Activated T-helper 1 cell treated with Interleukin-2 at 50 U/mL for 16 hours (primary cell): ENCODE measurements around the gene NDUFA3.
"Not testable (repeated sequence)": the region's sequence is repeated elsewhere in the genome, so short reads cannot be mapped to it uniquely, and the experiment has no call there.

ENCODE experiments used
- DNase-seq: peaks from one replicate; pipeline ENCODE4 v3.0.0-alpha.2; 2020; ENCODE audit warnings: low read depth

NDUFA3 gene

DNA sequence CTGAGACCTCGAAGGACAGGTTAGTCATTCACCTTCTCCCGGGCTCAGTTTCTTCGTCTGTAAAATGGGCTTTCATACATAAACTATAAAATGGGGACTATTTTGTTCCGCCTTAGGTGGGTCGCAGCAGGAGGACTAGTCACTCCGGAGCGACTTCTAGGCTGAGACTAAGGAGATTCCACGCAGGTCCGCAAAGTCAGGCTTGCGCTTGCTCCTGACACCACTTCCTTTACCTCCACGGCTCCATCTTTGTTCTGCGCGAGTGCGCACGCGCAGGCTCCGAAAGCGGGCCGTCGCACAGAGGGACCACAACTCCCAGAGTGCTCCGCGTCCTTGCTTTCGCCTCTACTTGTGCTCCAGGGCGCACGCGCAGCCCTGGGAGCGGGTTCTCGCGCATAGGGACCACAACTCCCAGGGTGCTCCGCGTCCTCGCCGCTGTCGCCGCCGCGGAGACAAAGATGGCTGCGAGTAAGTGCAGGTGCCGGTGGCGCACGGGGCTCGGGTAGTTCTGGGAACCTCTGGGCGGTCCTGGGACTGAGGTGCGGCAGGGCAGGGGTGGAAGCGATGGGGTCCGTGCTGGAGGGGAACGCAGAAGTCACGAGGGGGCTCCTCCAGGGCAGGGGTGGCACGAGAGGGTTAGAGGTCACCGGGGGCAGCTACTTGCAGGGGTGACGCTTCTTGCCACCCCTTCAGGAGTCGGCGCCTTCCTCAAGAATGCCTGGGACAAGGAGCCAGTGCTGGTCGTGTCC lies at the start of gene NDUFA3:
Gene NDUFA3, plus strand, starts transcription at position 435 of the 749 bp plus-strand sequence. Its CDS starts 24 bp downstream, at position 459.
- peak; percentile 98 for DNase-seq

DNA sequence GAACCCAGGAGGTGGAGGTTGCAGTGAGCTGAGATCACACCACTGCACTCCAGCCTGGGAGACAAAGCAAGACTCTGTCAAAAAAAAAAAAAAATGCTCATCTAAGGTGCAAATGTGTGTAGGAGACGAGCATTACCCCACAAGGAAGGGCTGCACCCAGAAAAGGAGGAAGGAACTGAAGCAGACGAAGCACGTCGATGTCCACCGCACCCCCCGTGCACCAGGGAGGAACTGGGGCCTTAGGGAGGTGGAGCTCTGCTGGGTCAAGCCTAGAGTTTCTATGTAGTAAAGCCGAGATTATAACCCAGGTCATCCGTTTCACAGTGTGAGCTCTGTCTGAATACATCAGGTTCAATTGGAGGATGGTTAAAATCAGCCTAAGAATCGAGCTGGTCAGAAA lies 40.0 kb upstream of the NDUFA3 start:
- no peak for DNase-seq

DNA sequence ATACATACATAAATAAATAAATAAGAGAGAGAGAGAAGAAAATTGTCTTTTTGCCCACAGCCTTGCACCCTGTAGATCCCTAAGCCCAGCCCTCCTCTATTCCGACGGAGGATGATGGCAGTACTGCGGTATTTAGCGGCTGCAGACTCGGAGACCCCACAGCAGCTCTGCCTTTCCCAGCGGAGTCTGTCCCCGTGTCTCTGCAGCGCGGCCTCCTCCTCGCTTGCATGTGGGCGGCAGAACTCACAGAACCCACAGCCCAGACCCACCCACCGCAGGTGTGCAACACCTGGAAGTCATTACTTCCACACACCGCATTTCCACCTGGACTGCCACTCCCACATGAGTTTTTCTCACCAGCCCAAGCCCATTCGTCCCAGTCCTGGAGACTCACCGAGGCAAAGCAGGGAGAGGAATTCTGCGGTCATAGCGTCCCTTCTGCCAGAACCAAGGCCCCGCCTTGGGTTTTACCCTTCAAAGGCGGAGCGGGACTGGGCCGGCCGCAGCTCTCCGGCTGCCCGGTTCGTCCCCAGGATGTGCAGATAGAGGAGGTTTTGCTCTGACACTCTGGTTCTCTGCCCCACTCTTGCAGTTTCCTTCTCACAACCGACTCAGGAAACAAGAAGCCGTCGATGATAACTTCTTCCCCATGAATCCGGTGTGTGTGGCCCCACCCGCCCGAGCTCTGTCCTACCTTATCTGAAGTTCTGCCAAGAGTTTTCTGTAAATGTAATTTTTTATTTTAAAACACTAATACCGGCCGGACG lies 39.1 kb upstream of the NDUFA3 start, which contains the start of gene VSTM1:
Gene VSTM1, minus strand, starts transcription at position 548 of the 767 bp plus-strand sequence. Its CDS starts 120 bp downstream, at position 428.
- no peak for DNase-seq

DNA sequence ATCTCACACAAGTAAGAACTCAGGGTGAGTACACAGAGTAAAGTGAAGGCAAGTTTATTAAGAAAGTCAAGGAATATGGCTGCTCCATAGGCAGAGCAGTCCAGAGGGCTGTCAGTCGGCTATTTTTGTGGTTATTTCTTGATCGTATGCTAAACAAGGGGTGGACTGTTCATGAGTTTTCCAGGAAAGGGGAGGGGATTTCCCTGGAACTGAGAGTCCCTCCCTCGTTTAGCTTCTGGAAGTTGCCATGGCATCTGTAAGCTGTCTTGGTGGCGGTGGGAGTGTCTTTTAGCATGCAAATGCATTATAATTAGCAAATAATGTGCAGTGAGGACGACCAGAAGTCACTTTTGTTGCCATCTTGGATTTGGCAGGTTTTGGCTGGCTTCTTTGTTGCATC lies 33.2 kb upstream of the NDUFA3 start:
- DNase-seq: no peak

DNA sequence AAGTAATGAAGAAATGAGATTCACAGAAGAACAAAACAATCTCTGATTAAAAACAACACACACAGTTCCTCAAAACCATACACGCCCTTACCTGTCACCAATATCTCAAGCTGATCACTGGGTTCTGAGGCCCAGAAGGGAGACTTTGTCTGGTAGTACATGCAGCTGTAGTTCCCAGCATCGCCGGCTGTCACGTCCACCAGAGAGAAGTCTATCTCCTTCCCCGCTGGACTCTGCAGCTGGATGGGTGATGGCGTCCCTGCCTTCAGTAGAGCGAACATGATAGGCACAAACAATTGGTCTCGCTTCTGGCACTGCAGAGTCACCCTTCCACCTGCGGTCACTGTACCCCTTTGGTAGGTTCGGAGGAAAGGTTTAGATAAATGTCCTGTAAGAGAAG lies 28.8 kb upstream of the NDUFA3 start:
- no peak for DNase-seq

DNA sequence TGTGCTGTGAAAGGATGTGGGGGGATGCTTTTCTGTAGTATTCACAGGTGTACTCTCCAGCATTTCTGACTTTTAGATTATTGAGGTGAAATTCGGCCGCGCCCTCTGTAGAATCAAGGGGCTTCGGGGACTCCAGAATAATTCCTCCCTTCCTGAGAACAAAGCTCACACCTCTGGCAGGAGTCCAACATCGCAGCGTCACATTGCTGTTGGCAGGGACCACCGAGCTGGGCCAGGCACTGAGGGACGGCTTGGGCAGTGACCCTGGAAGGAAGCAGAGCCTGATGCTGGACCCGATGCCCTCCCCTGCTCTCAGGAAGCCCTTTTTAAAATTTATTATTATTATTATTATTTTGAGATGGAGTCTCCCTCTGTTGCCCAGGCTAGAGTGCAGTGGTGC lies 27.8 kb upstream of the NDUFA3 start:
- DNase-seq: no peak

DNA sequence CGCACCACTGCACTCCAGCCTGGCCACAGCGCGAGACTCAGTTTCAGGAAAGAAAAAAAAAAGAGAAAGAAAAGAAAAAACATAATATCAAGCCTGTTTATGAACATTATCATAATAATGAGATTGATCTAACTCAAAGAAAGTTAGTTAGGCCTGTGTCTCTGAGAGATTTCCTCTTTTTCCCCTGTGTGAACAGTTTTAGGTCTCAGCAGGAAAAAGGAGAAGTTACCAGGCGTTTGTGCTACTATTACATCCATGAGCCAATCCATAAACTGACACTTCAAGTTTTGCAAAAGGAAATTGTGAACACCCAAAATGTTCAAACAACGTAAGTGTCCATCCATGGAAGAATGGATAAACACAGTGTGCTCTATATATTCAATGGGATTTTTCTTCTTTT lies 25.3 kb upstream of the NDUFA3 start:
- DNase-seq: no peak

DNA sequence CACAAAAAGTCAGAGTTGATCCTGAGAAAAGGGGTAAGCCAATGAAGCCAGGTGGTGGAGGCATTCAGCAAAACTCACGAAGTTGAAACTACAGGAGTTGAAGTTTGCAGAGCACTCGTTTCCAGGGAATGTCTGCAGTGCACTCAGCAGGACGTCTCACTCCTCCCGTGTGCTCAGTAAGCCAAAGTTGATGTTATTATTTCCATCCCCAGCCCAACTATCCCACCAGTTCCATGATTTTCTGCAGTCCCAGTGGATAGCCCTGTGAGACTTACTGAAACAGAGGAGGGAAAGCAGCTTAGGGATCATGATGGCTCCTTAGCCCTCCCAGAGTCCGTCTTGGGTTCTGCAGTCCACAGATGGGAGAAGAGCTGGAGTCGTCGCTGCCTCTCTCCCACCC lies 21.6 kb upstream of the NDUFA3 start, which contains the start of gene TARM1:
Gene TARM1, minus strand, starts transcription at position 334 of the 400 bp plus-strand sequence. Its CDS starts 25 bp downstream, at position 309.
- no peak for DNase-seq

DNA sequence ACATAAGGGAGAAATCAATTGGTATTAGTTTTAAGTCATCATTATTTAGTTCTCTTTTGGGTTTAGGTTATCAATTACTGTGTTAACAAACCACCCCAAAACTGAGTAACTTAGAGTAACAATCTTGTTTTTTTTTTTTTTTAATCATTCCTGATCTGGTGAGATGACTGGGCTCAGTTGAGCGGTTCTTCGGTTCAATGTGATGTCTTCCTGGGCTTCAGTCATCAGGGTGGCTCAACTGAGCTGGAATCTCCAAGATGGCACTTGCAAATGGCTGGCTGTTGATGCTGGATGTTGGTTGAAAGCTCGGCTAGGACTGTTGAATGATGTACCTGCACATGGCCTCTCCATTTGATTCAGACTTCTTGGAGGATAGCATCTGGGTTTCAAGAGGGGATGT lies 18.2 kb upstream of the NDUFA3 start:
- no peak for DNase-seq

DNA sequence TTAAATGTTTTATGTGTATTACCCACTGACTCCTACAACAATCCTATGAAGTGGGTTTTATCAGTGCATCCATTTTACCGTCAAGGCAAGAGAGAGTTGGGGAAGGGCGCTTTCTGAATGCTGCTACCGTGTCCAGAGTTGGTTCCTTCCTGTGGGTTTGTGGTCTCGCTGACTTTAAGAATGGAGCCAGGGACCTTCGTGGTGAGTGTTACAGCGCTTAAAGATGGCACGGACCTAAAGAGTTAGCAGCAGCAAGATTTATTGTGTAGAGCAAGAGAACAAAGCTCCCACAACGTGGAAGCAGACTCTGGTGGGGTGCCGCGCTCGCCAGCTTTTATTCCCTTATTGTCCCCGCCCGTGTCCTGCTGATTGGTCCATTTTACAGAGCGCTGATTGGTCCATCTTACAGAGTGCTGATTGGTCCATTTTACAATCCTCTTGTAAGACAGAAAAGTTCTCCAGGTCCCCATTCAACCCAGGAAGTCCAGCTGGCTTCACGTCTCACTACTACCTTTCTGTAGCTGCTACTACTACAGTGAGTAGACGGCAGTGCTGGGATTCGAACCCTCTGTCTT lies 8.1 kb upstream of the NDUFA3 start:
- no peak for DNase-seq

DNA sequence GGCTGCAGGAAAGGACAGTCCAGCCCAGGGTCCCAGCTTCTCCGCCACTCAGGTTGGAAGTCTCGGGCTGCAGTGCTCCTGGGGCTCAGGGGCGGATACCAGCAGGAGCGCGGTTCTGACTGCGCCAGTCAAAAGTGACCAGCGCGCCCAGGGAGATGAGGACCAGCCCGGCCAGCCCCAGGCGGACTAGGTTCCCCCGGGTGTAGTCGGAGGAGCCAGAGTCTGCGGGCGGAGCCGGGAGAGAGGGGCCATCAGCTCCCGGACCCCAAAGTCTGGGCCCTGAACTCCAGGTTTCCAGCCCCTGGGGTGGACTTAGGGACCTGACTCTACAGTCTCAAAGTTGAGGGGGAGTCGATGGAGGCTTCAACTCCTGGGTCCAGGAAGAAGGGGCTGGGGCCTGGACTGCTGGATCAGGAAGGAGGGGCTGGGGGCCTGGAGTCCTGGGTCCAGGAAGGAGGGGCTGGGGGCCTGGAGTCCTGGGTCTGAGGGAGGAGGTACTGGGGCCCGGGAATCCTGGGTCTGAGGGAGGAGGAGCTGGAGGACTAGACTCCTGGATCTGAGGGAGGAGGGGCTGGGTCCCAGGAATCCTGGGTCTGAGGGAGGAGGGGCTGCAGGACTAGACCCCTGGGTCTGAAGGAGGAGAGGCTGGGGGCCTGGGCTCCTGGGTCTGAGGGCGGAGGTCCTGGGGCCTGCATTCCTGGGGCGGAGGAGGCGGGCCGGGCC lies 7.4 kb upstream of the NDUFA3 start:
- DNase-seq: no peak

DNA sequence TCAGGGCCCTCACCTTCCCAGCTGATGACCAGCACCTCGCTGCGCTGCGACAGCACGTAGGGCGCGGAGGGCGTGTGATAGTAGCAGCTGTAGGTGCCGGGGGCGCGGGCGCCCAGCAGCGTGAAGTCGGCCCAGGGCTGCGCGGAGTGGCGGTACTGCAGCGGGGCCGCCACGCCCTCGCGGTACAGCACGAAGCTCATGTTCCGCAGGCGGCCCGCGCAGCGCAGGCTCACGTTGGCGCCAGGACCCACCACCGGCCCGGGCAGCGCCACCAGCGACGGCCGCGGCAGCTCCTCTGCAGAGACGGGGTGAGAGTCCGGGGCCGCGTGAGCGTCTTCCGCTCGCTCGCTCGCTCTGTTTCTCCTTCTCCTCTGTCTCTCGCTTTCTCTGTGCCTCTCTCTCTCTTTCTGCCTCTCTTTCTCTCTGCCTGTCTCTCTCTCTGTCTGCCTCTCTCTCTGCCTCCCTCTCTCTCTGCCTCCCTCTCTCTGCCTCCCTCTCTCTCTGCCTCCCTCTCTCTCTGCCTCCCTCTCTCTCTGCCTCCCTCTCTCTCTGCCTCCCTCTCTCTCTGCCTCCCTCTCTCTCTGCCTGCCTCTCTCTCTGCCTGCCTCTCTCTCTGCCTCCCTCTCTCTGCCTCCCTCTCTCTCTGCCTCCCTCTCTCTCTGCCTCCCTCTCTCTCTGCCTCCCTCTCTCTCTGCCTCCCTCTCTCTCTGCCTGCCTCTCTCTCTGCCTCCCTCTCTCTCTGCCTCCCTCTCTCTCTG lies 6.6 kb upstream of the NDUFA3 start:
- DNase-seq: peak; percentile 43

DNA sequence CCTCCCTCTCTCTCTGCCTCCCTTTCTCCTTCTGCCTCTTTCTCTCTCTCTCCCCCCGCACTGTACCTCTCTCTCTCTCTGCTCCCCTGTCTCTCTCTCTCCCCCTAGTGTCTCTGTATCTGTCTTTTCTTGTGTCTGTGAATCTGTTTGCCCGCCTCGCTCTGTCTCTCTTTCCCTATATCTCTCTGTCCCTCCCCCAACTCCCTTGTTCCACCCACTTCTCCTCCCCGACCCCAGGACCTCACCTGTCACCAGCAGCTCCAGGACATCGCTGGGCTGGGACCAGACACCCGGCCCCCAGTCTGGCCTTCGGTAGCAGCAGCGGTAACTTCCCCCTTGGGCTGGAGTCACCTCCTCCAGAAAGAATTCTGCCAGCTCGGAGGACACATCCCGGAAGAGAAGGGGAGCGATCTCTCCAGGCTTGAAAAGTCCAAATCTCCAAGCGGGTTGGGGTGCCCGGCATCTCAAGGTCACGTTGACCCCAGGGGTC lies 6.0 kb upstream of the NDUFA3 start:
- no peak for DNase-seq

DNA sequence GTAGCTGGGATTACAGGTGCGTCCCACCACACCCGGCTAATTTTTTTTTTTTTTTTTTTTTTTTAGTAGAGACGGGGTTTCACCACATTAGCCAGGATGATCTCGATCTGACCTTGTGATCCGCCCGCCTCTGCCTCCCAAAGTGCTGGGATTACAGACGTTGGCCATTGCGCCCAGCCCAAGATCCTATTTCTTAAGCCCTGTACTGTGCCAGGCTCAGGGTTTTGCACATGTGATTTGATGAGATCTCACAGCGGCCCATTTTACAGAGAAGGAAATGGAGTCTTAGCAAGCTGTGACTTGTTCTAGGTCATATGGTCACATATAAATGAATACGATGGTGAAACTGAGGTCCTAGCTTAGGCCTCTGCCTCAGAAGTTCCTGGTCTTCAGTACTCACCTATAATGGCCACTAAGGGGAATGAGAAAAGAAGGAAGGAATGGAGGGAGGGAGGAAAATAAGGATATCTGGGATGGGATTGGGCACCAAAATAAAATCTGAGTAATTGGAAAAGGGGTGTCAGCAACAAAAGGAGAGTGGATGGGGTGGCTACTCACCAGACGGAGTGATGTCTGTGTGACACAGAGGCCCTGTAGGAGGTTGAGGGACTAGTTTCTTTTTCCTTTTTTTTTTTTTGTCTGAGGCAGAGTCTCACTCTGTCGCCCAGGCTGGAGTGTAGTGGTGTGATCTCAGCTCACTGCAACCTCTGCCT lies 3.3 kb upstream of the NDUFA3 start:
- no peak for DNase-seq

DNA sequence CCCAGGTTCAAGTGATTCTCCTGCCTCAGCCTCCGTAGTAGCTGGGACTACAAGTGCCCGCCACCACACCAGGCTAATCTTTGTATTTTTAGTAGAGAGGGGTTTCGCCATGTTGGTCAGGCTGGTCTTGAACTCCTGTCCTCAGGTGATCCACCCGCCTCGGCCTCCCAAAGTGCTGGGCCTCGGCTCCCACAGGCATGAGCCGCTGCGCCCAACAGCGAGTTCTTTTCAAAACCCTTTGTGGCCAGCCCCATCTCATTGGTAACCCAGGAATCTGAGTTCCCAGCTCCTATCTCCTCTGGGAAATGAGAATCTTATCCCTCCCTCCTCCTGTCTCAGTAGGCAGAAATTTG lies 2.8 kb upstream of the NDUFA3 start:
- DNase-seq: not testable (repeated sequence)

DNA sequence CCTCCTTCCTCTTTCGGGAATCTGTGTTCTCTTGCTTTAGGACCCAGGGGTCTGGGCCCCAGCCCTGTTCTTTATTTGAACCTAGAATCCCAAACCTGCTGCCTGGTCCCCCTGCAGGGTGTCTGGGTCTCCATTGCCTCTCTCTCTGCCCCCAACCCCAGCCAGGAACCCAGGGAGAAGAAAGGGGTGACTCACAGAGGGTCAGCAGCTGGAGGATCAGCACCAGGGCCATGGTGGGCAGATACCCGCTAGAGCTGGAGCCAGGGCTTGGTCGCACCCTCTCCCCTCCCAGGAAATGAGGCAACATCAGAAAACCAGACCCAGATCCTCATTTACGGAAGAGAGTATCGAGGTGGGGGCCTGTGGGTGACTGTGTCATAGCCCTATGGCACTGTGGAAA lies 2.1 kb upstream of the NDUFA3 start, which contains the start of gene OSCAR:
Gene OSCAR, minus strand, starts transcription at position 243 of the 400 bp plus-strand sequence. Its CDS starts 11 bp downstream, at position 232.
- DNase-seq: no peak

DNA sequence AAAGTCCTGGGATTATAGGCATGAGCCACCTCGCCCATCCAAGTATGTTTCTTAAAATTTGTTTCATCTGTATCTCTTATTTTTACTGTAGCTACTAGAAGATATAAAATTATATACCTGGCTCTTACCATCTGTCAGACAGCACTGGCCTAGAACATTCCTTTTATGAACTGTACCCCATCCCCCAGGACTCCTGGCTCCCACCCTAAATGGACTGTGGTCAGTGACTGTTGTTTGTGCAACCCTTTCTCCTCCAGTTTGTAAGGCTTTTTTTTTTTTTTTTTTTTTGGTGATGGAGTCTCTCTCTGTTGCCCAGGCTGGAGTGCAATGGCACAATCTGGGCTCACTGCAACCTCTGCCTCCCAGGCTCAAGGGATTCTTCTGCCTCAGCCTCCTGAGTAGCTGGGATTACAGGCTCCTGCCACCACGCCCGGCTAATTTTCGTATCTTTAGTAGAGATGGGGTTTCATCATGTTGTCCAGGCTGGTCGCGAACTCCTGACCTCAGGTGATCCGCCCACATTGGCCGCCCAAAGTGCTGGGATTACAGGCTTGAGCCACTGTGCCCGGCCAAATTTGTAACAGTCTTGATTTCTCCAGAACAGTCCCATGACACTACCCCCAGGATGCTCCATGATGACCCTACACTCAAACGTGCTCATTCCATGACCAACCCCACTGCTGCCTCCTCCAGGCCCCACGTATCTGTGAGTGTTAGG lies 2.5 kb downstream of the NDUFA3 start:
- DNase-seq: no peak

DNA sequence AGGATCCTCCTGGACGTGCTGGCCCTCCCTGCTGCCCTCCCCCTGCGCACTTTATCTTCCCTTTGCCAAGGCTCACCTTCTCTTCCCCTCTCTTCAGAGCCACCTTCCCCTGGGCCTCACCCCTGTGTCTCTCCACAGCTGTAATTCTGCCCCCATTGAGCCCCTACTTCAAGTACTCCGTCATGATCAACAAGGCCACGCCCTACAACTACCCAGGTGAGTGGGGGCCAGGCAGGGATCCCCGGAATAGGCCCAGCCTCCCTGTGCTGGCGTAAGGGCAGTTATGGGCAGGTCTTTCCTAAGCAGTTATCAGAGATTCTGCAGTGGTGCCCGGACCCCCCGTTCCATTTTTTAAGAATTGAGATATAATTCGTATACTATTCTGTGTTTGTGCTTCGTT lies 3.1 kb downstream of the NDUFA3 start:
- DNase-seq: no peak

DNA sequence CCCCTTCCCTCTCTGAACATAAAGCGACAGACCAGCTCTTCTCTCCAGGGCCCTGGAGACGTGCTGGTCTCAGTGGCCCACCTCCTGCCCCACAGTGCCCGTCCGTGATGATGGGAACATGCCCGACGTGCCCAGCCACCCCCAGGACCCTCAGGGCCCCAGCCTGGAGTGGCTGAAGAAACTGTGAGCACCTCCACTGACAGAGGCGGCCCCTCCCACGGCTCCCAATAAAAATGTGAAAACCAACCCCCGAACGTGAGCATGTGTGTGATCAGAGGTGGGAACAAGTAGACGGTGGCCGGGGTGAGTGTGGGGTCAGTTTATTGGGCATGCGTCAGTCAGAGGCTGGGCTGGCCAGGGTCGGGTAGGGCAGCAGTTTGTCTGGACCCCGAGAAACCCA lies 4.1 kb downstream of the NDUFA3 start:
- no peak for DNase-seq
